ENCODE measurements around the gene ARAP3.

ARAP3 gene

DNA sequence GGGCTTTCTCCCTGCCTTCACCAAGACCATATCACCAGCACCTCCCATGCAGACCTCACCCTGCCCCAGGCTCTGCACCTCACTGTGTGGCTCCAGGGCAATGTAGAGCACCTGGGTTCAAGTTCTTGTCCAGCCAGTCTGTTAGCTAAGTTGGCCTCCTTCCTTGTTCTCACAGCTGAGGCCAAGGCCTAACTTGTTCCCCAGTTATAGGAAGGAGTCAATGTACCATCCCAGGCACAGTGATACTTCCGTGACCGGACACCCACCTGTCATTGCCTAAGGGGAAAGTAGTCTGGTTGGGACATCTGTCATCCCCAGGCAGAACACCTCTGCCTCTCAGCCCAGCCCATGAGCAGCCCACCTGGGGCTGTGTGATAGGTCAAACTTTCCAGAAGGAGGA is 14.4 kb upstream of the ARAP3 start:
- no peak for DNase-seq

- no peak for DNase-seq
Observed at GRCh38 chr5:141695627-141696215, 13.7 kb upstream of the ARAP3 start.

DNA sequence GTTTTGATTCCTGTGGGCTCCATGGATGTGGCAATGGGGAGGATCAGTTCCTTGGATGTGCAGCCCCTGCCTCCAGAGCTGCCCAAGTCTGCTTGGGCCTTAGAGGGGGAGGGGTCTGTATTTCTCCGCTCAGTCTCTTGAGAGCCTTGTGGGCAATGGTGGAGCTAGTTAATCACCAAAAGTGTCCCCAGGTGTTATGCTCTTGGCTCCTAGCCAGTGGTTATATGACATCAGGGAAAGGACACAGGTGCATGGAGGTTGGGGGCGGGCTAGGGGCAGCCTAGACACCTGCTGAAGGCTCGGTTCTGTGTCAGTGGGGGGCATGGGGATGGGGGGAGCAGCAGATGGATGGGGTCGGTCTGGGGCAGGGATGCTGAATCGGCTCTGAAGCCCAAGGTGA is 12.4 kb upstream of the ARAP3 start:
- no peak for DNase-seq

GRCh38 chr5:141692919-141693725 is 11.1 kb upstream of the ARAP3 start:
- DNase-seq: peak; percentile 74

DNA sequence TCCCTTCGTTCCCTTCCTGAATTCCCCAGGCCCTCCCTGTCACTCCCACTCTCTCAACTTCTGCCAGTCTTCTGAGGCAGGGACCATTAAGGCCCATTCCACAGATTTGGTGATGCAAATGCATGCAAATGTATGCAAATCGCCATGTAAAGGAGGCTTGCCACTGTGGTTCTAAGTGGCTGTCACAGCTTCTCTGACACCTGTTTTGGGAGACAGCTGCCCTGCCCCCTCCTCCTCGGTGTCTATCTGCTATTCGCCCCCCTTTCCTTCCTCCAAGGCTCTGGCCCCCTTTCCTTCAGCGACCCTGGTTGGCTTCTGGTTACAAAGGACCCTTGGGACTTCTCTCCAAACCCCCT is 10.5 kb upstream of the ARAP3 start:
- DNase-seq: no peak

GRCh38 chr5:141691867-141692532 is 10.0 kb upstream of the ARAP3 start:
- peak; percentile 88 for DNase-seq

DNA sequence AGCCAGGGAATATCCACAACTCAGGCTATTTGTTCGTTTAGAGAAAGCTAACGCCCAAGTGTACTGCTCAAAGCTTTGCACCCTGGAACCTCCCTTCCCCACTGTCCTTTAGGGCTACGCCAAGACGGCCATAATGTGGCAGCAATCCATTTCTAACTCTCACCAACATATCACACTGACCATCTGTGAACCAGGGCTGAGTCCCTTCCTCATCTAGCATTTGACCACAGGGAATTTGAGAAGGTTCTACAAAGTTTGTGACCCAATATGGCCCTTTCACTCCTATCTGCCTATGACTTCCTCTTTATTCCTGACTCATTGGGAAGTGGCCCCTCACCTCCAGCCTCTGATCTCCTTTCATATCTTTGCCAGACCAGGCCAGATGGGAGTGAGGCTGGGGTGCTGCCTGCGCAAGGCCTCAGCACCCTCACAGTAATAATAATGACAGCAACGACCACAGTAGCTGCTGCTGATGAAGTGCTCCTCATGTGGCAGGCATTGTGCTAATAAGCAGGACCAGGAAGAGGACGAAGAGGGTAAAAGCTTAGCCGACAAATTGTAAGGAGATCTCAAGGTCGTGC is 9.3 kb upstream of the ARAP3 start:
- DNase-seq: no peak

DNA sequence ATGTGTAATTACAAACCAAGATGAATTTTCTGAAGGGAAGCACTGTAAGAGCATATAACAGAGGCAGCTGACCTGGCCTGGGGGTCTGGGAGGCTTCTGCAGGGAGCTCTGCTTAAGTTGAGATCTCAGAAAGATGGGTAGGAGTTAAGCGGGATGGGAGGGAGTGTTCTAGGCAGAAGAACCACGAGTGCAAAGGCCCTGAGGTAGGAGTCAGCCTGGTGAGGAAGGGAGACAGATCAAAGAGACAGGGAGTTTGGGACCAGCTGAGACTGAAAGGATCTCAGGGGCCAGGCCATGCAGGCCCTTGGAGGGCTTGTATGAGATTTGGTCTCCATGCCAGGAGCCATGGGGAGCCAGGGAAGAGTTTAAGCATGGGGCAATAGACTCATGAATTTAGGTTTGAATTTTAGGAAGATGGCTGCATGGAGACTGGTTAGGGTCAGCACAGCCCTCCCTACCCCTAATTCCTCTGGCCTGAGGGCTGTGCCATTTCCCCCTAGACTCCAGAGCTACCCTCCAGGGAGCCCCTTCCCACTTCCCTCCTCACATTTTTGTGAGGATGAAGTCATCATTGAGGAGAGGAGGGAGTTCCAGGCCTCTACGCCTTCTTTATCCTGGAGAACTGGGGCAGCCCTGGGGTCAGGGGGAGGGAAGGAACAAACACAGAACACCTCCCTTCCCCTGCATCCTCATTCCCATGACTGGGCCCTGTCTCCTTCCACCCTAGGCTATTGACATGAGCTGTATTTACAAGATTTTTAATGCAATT is 4.8 kb upstream of the ARAP3 start:
- no peak for DNase-seq

DNA sequence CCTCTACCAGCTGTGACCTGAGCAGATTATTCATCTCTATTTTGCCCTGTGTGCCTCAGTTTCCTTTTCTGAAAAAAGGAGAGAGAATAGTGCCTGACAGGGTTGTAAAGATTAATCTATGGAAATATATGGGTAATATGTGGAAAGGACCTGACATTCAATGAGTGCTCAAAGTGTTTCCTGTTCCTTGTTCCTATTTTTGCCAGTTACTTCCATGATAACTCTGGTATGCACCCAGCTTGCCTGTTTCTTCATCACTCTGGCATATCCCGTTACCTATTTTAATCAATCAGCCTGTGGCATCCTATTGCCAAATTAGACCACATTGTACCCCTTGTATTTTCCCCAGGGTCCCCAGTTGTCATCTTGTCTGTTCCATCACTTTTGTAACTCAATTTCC is 3.6 kb upstream of the ARAP3 start:
- DNase-seq: no peak

DNA sequence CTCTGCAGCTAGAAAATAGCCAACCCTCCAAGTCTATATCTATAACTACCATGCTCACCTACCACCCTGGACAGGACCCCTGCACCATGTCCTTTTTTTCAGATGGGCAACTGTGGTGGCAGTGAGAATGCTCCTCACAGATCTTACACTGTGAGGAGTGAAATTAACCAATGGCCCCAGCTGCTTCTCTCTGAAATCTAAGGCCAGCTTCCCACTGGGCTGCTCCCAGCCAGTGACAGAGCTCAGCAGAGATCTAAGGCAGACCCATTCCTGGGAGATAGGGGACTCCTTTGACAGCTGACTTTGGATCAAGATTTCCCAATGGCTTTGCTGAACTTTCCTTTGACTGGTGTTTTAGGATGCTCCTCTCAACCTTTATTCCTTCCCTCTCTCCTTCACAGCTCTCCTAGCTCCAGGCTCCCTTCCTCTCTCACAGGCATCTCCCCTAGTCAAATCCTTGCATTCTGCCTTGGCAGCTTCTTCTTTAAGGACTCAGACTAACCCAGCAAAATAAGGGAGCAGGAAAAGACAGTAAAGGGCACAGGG is 1.6 kb upstream of the ARAP3 start:
- no peak for DNase-seq

- no peak for DNase-seq
Observed at GRCh38 chr5:141681295-141681694, 735 bp downstream of the ARAP3 start.

GRCh38 chr5:141680751-141681201 is 1.3 kb downstream of the ARAP3 start:
- DNase-seq: no peak

DNA sequence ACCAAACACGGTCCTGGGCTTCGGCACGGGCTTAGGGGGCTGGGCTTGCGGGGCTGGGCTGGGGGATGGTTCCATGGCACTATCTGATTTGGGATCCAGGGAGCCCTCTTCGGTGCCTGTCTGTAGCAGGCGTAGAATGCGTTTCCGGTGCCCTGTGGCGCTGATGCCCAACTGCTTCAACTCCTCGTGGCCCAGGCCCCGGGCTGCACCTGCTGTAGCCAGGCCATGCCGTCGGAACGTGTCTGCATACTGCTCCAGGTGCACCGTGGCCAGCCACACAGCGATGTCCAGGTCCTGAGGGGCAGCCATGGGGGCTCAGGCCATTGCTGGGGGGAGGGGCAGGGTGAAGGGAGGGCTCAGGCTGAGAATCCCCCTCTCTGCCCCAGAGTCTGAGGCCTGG is 1.9 kb downstream of the ARAP3 start:
- DNase-seq: no peak

- DNase-seq: no peak
Observed at GRCh38 chr5:141677415-141677814, 4.6 kb downstream of the ARAP3 start.

GRCh38 chr5:141675672-141676071 is 6.4 kb downstream of the ARAP3 start:
- DNase-seq: no peak

GRCh38 chr5:141674747-141675146 is 7.3 kb downstream of the ARAP3 start:
- no peak for DNase-seq

GRCh38 chr5:141672841-141673813 is 8.9 kb downstream of the ARAP3 start:
- no peak for DNase-seq

- no peak for DNase-seq
Observed at GRCh38 chr5:141672071-141672840, 9.8 kb downstream of the ARAP3 start.

GRCh38 chr5:141669520-141669919 is 12.5 kb downstream of the ARAP3 start:
- DNase-seq: no peak

GRCh38 chr5:141668601-141669265 is 13.3 kb downstream of the ARAP3 start:
- DNase-seq: no peak
